ENCODE measurements around the gene FERMT3. TPM values are rescaled to one million over a fixed set of nuclear protein-coding genes. Genes with fewer than 3 reads are reported as not detected.

FERMT3 gene
- total RNA-seq, 2 experiments from 2014 or later = 210 to 217 TPM

Other genes with a start within 250 kb of the FERMT3 start
- 100 to 1,000 TPM; 445 to 484 TPM for gene COX8A, start 232.1 kb upstream of the FERMT3 start, total RNA-seq
- 10 to 100 TPM; 90.1 to 97.6 TPM for gene OTUB1, start 220.3 kb upstream of the FERMT3 start, total RNA-seq
- not detected for gene FLRT1, start 170.8 kb upstream of the FERMT3 start, total RNA-seq
- 10 to 100 TPM; 10.1 to 12.3 TPM for gene MACROD1, start 40.6 kb upstream of the FERMT3 start, total RNA-seq
- 100 to 1,000 TPM; 303 to 410 TPM for gene STIP1, start 20.6 kb upstream of the FERMT3 start, total RNA-seq
- gene TRPT1, start 19.5 kb downstream of the FERMT3 start, total RNA-seq = 10 to 100 TPM; 33.4 to 37.1 TPM
- gene NUDT22, start 19.6 kb downstream of the FERMT3 start, total RNA-seq = 10 to 100 TPM; 83.8 to 84.1 TPM
- gene DNAJC4, start 23.8 kb downstream of the FERMT3 start, total RNA-seq = 10 to 100 TPM; 29.7 to 37.0 TPM
- gene VEGFB, start 27.9 kb downstream of the FERMT3 start, total RNA-seq = 10 to 100 TPM; 53.4 to 54.8 TPM
- 10 to 100 TPM; 23.4 to 23.9 TPM for gene FKBP2, start 34.4 kb downstream of the FERMT3 start, total RNA-seq
- gene PPP1R14B, start 40.2 kb downstream of the FERMT3 start, total RNA-seq = 100 to 1,000 TPM; 142 to 177 TPM
- gene PLCB3, start 44.8 kb downstream of the FERMT3 start, total RNA-seq = 10 to 100 TPM; 18.1 to 20.4 TPM
- gene BAD, start 77.9 kb downstream of the FERMT3 start, total RNA-seq = 10 to 100 TPM; 35.6 to 36.1 TPM
- gene GPR137, start 79.1 kb downstream of the FERMT3 start, total RNA-seq = 10 to 100 TPM; 32.9 to 46.0 TPM
- under 1 TPM in 1 of 2 experiments, not detected in 1; 0.29 TPM for gene KCNK4, start 84.6 kb downstream of the FERMT3 start, total RNA-seq
- gene CATSPERZ, start 93.6 kb downstream of the FERMT3 start, total RNA-seq = not detected
- gene ESRRA, start 98.8 kb downstream of the FERMT3 start, total RNA-seq = 10 to 100 TPM; 46.6 to 54.0 TPM
- gene TRMT112, start 110.8 kb downstream of the FERMT3 start, total RNA-seq = 100 to 1,000 TPM; 134 to 153 TPM
- 100 to 1,000 TPM; 125 to 163 TPM for gene PRDX5, start 111.4 kb downstream of the FERMT3 start, total RNA-seq
- gene CCDC88B, start 133.5 kb downstream of the FERMT3 start, total RNA-seq = 100 to 1,000 TPM; 152 to 164 TPM
- 10 to 100 TPM; 31.1 to 41.9 TPM for gene RPS6KA4, start 152.4 kb downstream of the FERMT3 start, total RNA-seq

All from activated CD8-positive, alpha-beta memory T cell treated with anti-CD3 and anti-CD28 coated beads, Interleukin-2, amount 10 ng/mL, durations not matched to agents 7 days and 5 days (primary cell).